H9 (cell line): Measurements from ENCODE around the gene LTBP4. TPM values are rescaled to one million over a fixed set of nuclear protein-coding genes. Genes with fewer than 3 reads are reported as not detected.

Source experiments
- DNase-seq: peaks from one replicate; pipeline ENCODE4 v3.0.0-alpha.2; 2017
- H2AFZ ChIP-seq: one replicate; pipeline ENCODE4 v1.6.1; 2013; ENCODE audit warnings: mild to moderate bottlenecking, low read length, control low read depth, moderate library complexity
- H2AK5ac ChIP-seq: 2 replicates; pipeline ENCODE4 v1.6.1; 2013; ENCODE audit warnings: low read length, control low read depth, mixed read lengths; ENCODE audit not compliant: insufficient read length
- H2BK120ac ChIP-seq: one replicate; pipeline ENCODE4 v1.6.1; 2013; ENCODE audit warnings: low read depth, mild to moderate bottlenecking, low read length, control low read depth, inconsistent platforms; ENCODE audit not compliant: poor library complexity, severe bottlenecking
- H2BK12ac ChIP-seq: 2 replicates; pipeline ENCODE4 v1.6.1; 2013; ENCODE audit warnings: low read length, control low read depth, mixed read lengths, low read depth; ENCODE audit not compliant: insufficient read length
- H2BK15ac ChIP-seq: 2 replicates; pipeline ENCODE4 v1.6.1; 2013; ENCODE audit warnings: low read depth, low read length, control low read depth
- H2BK20ac ChIP-seq: one replicate; pipeline ENCODE4 v1.6.1; 2013; ENCODE audit warnings: low read depth, mild to moderate bottlenecking, low read length, control low read depth, inconsistent platforms; ENCODE audit not compliant: poor library complexity, severe bottlenecking
- H2BK5ac ChIP-seq: 2 replicates; pipeline ENCODE4 v1.6.1; 2013; ENCODE audit warnings: low read length, control low read depth, mixed read lengths; ENCODE audit not compliant: insufficient read length
- H3K14ac ChIP-seq: 2 replicates; pipeline ENCODE4 v1.6.1; 2013; ENCODE audit warnings: low read length, control low read depth; ENCODE audit not compliant: insufficient read depth
- H3K18ac ChIP-seq: 2 replicates; pipeline ENCODE4 v1.6.1; 2013; ENCODE audit warnings: low read depth, mild to moderate bottlenecking, mixed read lengths, low read length, control low read depth; ENCODE audit not compliant: insufficient read length
- H3K23ac ChIP-seq: 2 replicates; pipeline ENCODE4 v1.6.1; 2013; ENCODE audit warnings: low read length, control low read depth, mixed read lengths, low read depth; ENCODE audit not compliant: insufficient read length
- H3K23me2 ChIP-seq: 2 replicates; pipeline ENCODE4 v1.6.1; 2013; ENCODE audit warnings: low read depth, mild to moderate bottlenecking, mixed read lengths, low read length, control low read depth; ENCODE audit not compliant: insufficient read length, poor library complexity, severe bottlenecking
- H3K27ac ChIP-seq: 2 replicates; pipeline ENCODE4 v1.5.1; 2013; ENCODE audit warnings: low read length, control low read depth, mixed read lengths, low read depth; ENCODE audit not compliant: insufficient read length
- H3K27me3 ChIP-seq: 2 replicates; pipeline ENCODE4 v1.6.1; 2013; ENCODE audit warnings: low read length, control low read depth, inconsistent platforms; ENCODE audit not compliant: insufficient read depth
- H3K4ac ChIP-seq: 2 replicates; pipeline ENCODE4 v1.6.1; 2013; ENCODE audit warnings: low read depth, mild to moderate bottlenecking, control low read depth, inconsistent platforms, low read length, moderate library complexity
- H3K4me1 ChIP-seq: 2 replicates; pipeline ENCODE4 v1.6.1; 2013; ENCODE audit warnings: low read length, control low read depth, inconsistent platforms; ENCODE audit not compliant: insufficient read depth
- H3K4me2 ChIP-seq: 2 replicates; pipeline ENCODE4 v1.6.1; 2013; ENCODE audit warnings: low read length, control low read depth, mixed read lengths; ENCODE audit not compliant: insufficient read length, insufficient read depth
- H3K56ac ChIP-seq: 2 replicates; pipeline ENCODE4 v1.6.1; 2013; ENCODE audit warnings: low read depth, mild to moderate bottlenecking, mixed read lengths, low read length, control low read depth; ENCODE audit not compliant: insufficient read length
- H3K79me1 ChIP-seq: 2 replicates; pipeline ENCODE4 v1.6.1; 2013; ENCODE audit warnings: low read depth, mild to moderate bottlenecking, moderate library complexity, low read length, control low read depth, inconsistent platforms; ENCODE audit not compliant: insufficient read depth, poor library complexity, severe bottlenecking
- H3K79me2 ChIP-seq: 2 replicates; pipeline ENCODE4 v1.6.1; 2013; ENCODE audit warnings: low read length, control low read depth, inconsistent platforms; ENCODE audit not compliant: insufficient read depth
- H3K9ac ChIP-seq: 2 replicates; pipeline ENCODE4 v1.6.1; 2013; ENCODE audit warnings: low read length, control low read depth, mixed read lengths; ENCODE audit not compliant: insufficient read length; ENCODE audit errors: extremely low read depth
- H3K9me3 ChIP-seq: one replicate; pipeline ENCODE4 v1.6.1; 2013; ENCODE audit warnings: low read depth, low read length, inconsistent platforms; ENCODE audit not compliant: control insufficient read depth
- H3T11ph ChIP-seq: one replicate; pipeline ENCODE4 v1.6.1; 2013; ENCODE audit warnings: mild to moderate bottlenecking, low read length, control low read depth, inconsistent platforms
- H4K20me1 ChIP-seq: one replicate; pipeline ENCODE4 v1.6.1; 2013; ENCODE audit not compliant: control insufficient read depth, insufficient read length, insufficient read depth
- H4K5ac ChIP-seq: 2 replicates; pipeline ENCODE4 v1.6.1; 2013; ENCODE audit warnings: low read depth, mild to moderate bottlenecking, mixed read lengths, low read length, control low read depth; ENCODE audit not compliant: insufficient read length
- H4K8ac ChIP-seq: replicated peaks from 2 replicates; pipeline ENCODE4 v1.6.1; 2013; ENCODE audit warnings: low read length, control low read depth, mixed read lengths, low read depth; ENCODE audit not compliant: insufficient read length
- H4K91ac ChIP-seq: 2 replicates; pipeline ENCODE4 v1.6.1; 2013; ENCODE audit warnings: low read depth, mild to moderate bottlenecking, moderate library complexity, mixed read lengths, low read length, control low read depth; ENCODE audit not compliant: insufficient read length
- H3K27ac Mint-ChIP-seq, 3 experiments: 2 replicates in 2 of 3; 3 replicates in 1 of 3; pipeline ENCODE4 v1.8.0; 2020 to 2021; ENCODE audit warnings: mixed read lengths in 3 of 3, mild to moderate bottlenecking in 1 of 3, moderate library complexity in 1 of 3
- H3K27me3 Mint-ChIP-seq: 2 replicates; pipeline ENCODE4 v1.8.0; 2021; ENCODE audit warnings: low read depth, mild to moderate bottlenecking, moderate library complexity, mixed read lengths
- H3K36me3 Mint-ChIP-seq, 3 experiments: 2 replicates in 2 of 3; 3 replicates in 1 of 3; pipeline ENCODE4 v1.8.0; 2020 to 2021; ENCODE audit warnings: low read depth in 3 of 3, mixed read lengths in 3 of 3; ENCODE audit not compliant: insufficient read depth in 1 of 3
- H3K4me1 Mint-ChIP-seq, 2 experiments: 2 replicates each; pipeline ENCODE4 v1.8.0; 2020; ENCODE audit warnings: mixed read lengths in 2 of 2
- H3K4me3 Mint-ChIP-seq, 2 experiments: 2 replicates in 1 of 2; 3 replicates in 1 of 2; pipeline ENCODE4 v1.8.0; 2020 to 2021; ENCODE audit warnings: mild to moderate bottlenecking in 2 of 2, mixed read lengths in 2 of 2, moderate library complexity in 1 of 2
- H3K9me3 Mint-ChIP-seq, 2 experiments: 2 replicates in 1 of 2; 3 replicates in 1 of 2; pipeline ENCODE4 v1.8.0; 2020; ENCODE audit warnings: mild to moderate bottlenecking in 2 of 2, mixed read lengths in 2 of 2, moderate library complexity in 1 of 2
- CTCF ChIP-seq: fragments of 200-600 bp; sonication (generic); conservative IDR thresholded peaks from 3 replicates; pipeline ENCODE4 v1.8.0; 2021; ENCODE audit warnings: antibody characterized with exemption, mild to moderate bottlenecking
- WGBS: extraction: QIAGEN DNeasy Blood & Tissue Kit; methylation state at CpG from one replicate; pipeline ENCODE4 v1.1.7; 2013; ENCODE audit warnings: missing lambda C conversion rate, low lambda C conversion rate, mixed read lengths; ENCODE audit not compliant: insufficient read length; ENCODE audit errors: extremely low coverage; 5-methylcytosine and 5-hydroxymethylcytosine counted together
- total RNA-seq: library from RNA; stranded (reverse); gene quantifications from 2 replicates; pipeline ENCODE4 v1.2.1, GENCODE V29; 2021

The LTBP4 gene
- total RNA-seq, 1 experiment from 2014 or later, result 129 TPM

- H3K4me2 ChIP-seq, result peak overlapping the region; percentile 56
- H4K91ac ChIP-seq, result no peak overlapping the region
- H3K79me2 ChIP-seq, result no peaks in the 10 kb centered on the region
- no peak overlapping the region for H2BK12ac ChIP-seq
- H3K14ac ChIP-seq, result no peak overlapping the region
- H2BK20ac ChIP-seq, result no peak overlapping the region
- H3K56ac ChIP-seq, result no peak overlapping the region
- no peak overlapping the region for H2BK15ac ChIP-seq
- H3K27ac Mint-ChIP-seq, result no peak overlapping the region
- H3K9me3 ChIP-seq, result no peaks in the 10 kb centered on the region
- peaks cover 52% of the 10 kb centered on the region for H3K27me3 Mint-ChIP-seq
- WGBS, result no CpG with 5 or more reads among the region's 53 CpGs
- no peak overlapping the region for H4K5ac ChIP-seq
- H3K23me2 ChIP-seq, result peaks cover 4% of the 10 kb centered on the region
- H3K4me3 Mint-ChIP-seq, result peak overlapping the region; percentile 60 to 83
- no peak overlapping the region for H3K4ac ChIP-seq
- DNase-seq, result peak; percentile 100
- peaks cover 27% of the 10 kb centered on the region for H3K27me3 ChIP-seq
- no peak overlapping the region for H3K9ac ChIP-seq
- no peak overlapping the region for H2BK120ac ChIP-seq
- no peak overlapping the region for H2AFZ ChIP-seq
- H3K23ac ChIP-seq, result no peak overlapping the region
- no peak overlapping the region for H3K18ac ChIP-seq
- no peaks in the 10 kb centered on the region for H3K79me1 ChIP-seq
- H4K20me1 ChIP-seq, result no peaks in the 10 kb centered on the region
- peaks cover 3% of the 10 kb centered on the region; the same call in 1 of the 2 replicates for H3K4me1 ChIP-seq
- peaks cover 12 to 18% of the 10 kb centered on the region in 2 experiments for H3K4me1 Mint-ChIP-seq
- no peak overlapping the region for H2AK5ac ChIP-seq
- no peak overlapping the region for H4K8ac ChIP-seq
- no peak overlapping the region for H3K27ac ChIP-seq
- no peak for TF ChIP-seq CTCF
- H3T11ph ChIP-seq, result no peak overlapping the region
- no peak overlapping the region for H2BK5ac ChIP-seq
- H3K9me3 Mint-ChIP-seq, result peaks cover 0 to 7% of the 10 kb centered on the region in 2 experiments; a peak in 1 of 5 replicates
- H3K36me3 Mint-ChIP-seq, result no peaks in the 10 kb centered on the region; a peak in 1 of 7 replicates
These were observed 30.7 kb upstream of the LTBP4 start for GRCh38 chr19:40570313-40571004.
